Neural crest cell (in vitro differentiated cells): ENCODE results near the gene MLKL. TPM values are rescaled to one million over a fixed set of nuclear protein-coding genes. Genes with fewer than 3 reads are reported as not detected.

Source experiments
- DNase-seq: peaks from one replicate; pipeline ENCODE4 v3.0.0; 2021; ENCODE audit warnings: low read depth, mixed read lengths, low spot score
- H3K27ac Mint-ChIP-seq: one replicate; pipeline ENCODE4 v1.8.0; 2021; ENCODE audit warnings: mild to moderate bottlenecking, mixed read lengths; ENCODE audit not compliant: unreplicated experiment
- H3K27me3 Mint-ChIP-seq: 2 replicates; pipeline ENCODE4 v1.8.0; 2021; ENCODE audit warnings: low read depth, mild to moderate bottlenecking, mixed read lengths
- H3K36me3 Mint-ChIP-seq: 2 replicates; pipeline ENCODE4 v1.8.0; 2021; ENCODE audit warnings: low read depth, mild to moderate bottlenecking, mixed read lengths
- H3K4me1 Mint-ChIP-seq: 2 replicates; pipeline ENCODE4 v1.8.0; 2021; ENCODE audit warnings: mixed read lengths
- H3K4me3 Mint-ChIP-seq: one replicate; pipeline ENCODE4 v1.8.0; 2021; ENCODE audit warnings: mild to moderate bottlenecking, mixed read lengths
- H3K9me3 Mint-ChIP-seq: 2 replicates; pipeline ENCODE4 v1.8.0; 2021; ENCODE audit warnings: mixed read lengths
- CTCF ChIP-seq: fragments of 200-600 bp; sonication (generic); conservative IDR thresholded peaks from 2 replicates; pipeline ENCODE4 v1.5.0; 2021; ENCODE audit warnings: antibody characterized with exemption, mild to moderate bottlenecking
- total RNA-seq: library from RNA; stranded (reverse); gene quantifications from 2 replicates; pipeline ENCODE4 v1.2.1, GENCODE V29; 2021

The MLKL gene
- total RNA-seq, 1 donor from 2014 or later, result not detected

- H3K36me3 Mint-ChIP-seq, result no peaks in the 10 kb centered on the region
- no peaks in the 10 kb centered on the region for H3K9me3 Mint-ChIP-seq
- no peak overlapping the region for H3K27ac Mint-ChIP-seq
- no peak overlapping the region for H3K4me3 Mint-ChIP-seq
- no peaks in the 10 kb centered on the region for H3K27me3 Mint-ChIP-seq
- TF ChIP-seq CTCF, result no peak
- no peaks in the 10 kb centered on the region for H3K4me1 Mint-ChIP-seq
- DNase-seq, result no peak
Measured at GRCh38 chr16:74718140-74718539, 17.5 kb upstream of the MLKL start.

GRCh38 chr16:74717367-74717766 lies 16.7 kb upstream of the MLKL start:
- H3K27ac Mint-ChIP-seq, result no peak overlapping the region

GRCh38 chr16:74716355-74716754 lies 15.7 kb upstream of the MLKL start:
- Mint-ChIP-seq H3K4me3 (no peak overlapping the region), H3K27me3 (no peaks in the 10 kb centered on the region), H3K4me1 (no peaks in the 10 kb centered on the region), H3K9me3 (no peaks in the 10 kb centered on the region), H3K36me3 (no peaks in the 10 kb centered on the region), H3K27ac (no peak overlapping the region)
- no peak for DNase-seq
- TF ChIP-seq CTCF, result no peak

More at GRCh38 chr16:74717367-74717766, 16.7 kb upstream of the MLKL start:
- no peak for TF ChIP-seq CTCF
- no peaks in the 10 kb centered on the region for H3K27me3 Mint-ChIP-seq
- no peaks in the 10 kb centered on the region for H3K4me1 Mint-ChIP-seq
- H3K9me3 Mint-ChIP-seq, result no peaks in the 10 kb centered on the region
- DNase-seq, result no peak
- no peaks in the 10 kb centered on the region for H3K36me3 Mint-ChIP-seq
- H3K4me3 Mint-ChIP-seq, result no peak overlapping the region

- no peaks in the 10 kb centered on the region for H3K36me3 Mint-ChIP-seq
- TF ChIP-seq CTCF, result no peak
- peaks cover 5% of the 10 kb centered on the region for H3K4me1 Mint-ChIP-seq
- no peak overlapping the region for H3K4me3 Mint-ChIP-seq
- no peak for DNase-seq
- H3K27me3 Mint-ChIP-seq, result no peaks in the 10 kb centered on the region
- H3K27ac Mint-ChIP-seq, result no peak overlapping the region
- no peaks in the 10 kb centered on the region for H3K9me3 Mint-ChIP-seq
Measured at GRCh38 chr16:74713876-74714275, 13.2 kb upstream of the MLKL start.

DNA sequence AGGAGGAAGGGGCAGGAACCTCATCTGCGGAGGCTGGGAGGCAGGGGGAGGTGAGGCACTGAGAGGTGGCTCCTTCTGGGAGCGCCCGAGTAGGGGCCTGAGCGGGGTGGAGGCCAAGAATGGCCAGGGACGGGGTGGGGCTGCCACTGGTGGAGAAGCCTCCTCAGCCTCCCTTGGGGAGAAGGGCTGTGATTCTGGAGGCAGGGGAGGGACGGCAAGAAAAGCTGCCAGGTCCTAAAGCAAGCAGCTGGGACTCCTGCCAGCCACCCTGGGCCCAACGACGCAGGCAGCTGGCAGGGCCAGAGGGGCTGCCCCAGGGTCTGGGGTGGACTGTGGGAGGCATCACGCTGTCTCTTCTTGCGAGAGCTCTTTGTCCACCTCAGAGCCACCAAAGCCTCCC lies 12.7 kb upstream of the MLKL start:
- Mint-ChIP-seq H3K9me3 (no peaks in the 10 kb centered on the region), H3K4me1 (peaks cover 5% of the 10 kb centered on the region), H3K4me3 (no peak overlapping the region), H3K27me3 (peaks cover 3% of the 10 kb centered on the region), H3K27ac (no peak overlapping the region), H3K36me3 (no peaks in the 10 kb centered on the region)
- no peak for TF ChIP-seq CTCF
- no peak for DNase-seq

GRCh38 chr16:74711938-74712337 lies 11.3 kb upstream of the MLKL start:
- Mint-ChIP-seq H3K4me1 (peaks cover 5% of the 10 kb centered on the region), H3K9me3 (no peaks in the 10 kb centered on the region), H3K27ac (no peak overlapping the region), H3K36me3 (no peaks in the 10 kb centered on the region), H3K4me3 (no peak overlapping the region), H3K27me3 (peaks cover 8% of the 10 kb centered on the region)
- TF ChIP-seq CTCF, result no peak
- no peak for DNase-seq
